HEK293T (cell line): ENCODE measurements around the gene WRAP73.
"Not testable (repeated sequence)": the region's sequence is repeated elsewhere in the genome, so short reads cannot be mapped to it uniquely, and the experiment has no call there.

Source experiments
- ELF4 ChIP-seq: fragments of 450-650 bp; IDR thresholded peaks from 2 replicates; pipeline ENCODE4 v1.6.1; 2017; ENCODE audit warnings: antibody characterized with exemption
- SP1 ChIP-seq: fragments of 450-650 bp; IDR thresholded peaks from 2 replicates; pipeline ENCODE4 v1.6.1; 2017
- SUZ12 ChIP-seq: fragments of 450-650 bp; IDR thresholded peaks from 2 replicates; pipeline ENCODE4 v1.6.1; 2016; ENCODE audit warnings: mild to moderate bottlenecking

DNA sequence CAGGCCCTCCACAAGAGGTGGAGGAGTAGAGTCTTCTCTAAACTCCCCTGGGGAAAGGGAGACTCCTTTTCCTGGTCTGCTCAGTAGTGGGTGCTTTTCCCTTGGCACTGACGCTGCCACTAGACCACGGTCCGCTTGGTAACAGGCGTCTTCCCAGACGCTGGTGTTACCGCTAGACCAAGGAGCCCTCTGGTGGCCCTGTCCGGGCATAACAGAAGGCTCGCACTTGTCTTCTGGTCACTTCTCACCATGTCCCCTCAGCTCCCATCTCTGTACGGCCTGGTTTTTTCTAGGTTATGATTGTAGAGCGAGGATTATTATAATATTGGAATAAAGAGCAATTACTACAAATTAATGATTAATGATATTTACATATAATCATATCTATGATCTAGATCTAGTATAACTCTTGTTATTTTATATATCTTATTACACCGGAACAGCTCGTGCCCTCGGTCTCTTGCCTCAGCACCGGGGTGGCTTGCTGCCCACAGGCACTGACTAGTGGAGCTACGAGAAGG, 28.7 kb downstream of the WRAP73 start:
- TF ChIP-seq SP1, SUZ12, ELF4: not testable (repeated sequence)
